HG02981 (cell line): ENCODE data around the gene PSMD1.
A peak's percentile ranks its signal among the peaks of the same experiment; 100 is the strongest.
"Not testable (repeated sequence)": the region's sequence is repeated elsewhere in the genome, so short reads cannot be mapped to it uniquely, and the experiment has no call there.

Experiments used
- ATAC-seq: cut with Tn5 transposase; IDR thresholded peaks from one replicate; pipeline ENCODE4 v1.9.1; 2021; ENCODE audit warnings: mild to moderate bottlenecking, moderate library complexity; ENCODE audit not compliant: unreplicated experiment

Gene PSMD1

DNA sequence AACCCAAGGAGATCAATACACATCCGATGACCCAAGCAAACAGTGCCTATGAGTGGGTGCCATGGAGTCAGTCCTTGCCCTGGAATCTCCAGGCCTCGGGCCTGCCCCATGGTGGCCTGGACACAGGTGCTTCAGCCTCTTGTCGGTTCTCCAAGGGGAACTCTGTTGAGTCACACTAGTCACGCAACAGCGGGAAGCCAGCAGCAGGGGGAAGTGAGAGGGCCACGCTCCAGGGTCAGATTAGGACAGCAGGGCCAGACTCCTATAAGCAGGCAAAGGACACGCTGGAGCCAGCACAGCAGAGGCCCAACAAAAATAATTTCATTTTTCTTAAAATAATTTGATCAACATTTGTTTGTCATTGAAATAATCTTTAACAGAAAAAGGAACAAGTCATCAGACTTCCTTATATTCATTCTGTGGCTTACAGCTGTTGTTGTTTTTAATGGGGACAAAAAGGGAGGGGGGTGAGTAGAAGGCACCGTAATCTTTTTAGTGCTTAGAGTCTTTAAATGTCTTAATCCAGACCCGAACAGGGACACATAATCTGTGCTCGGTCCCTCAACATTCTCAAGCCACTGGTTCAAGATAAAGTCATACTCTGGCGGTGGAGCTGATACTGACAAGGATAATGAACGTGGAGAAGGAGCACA lies 125.3 kb downstream of the PSMD1 start:
- peak; percentile 60 for ATAC-seq

DNA sequence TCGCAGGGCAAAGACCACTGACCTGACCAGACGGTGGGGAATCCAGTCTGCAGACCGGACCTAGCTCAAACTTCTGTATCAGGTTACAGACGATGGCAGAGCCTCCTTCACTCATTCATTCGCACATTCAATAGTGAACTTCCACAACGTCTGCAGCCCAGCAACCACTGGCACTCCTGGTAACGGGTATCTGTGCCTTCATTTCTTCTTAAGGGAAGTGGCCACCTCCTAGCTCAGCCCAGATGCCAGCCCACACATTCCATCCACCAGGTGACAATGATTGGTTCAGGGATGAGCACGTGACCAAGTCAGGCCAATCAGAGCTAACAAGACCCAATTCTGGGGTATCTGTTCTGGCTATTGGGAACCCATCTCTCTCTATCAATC lies 125.8 kb downstream of the PSMD1 start:
- no peak for ATAC-seq

DNA sequence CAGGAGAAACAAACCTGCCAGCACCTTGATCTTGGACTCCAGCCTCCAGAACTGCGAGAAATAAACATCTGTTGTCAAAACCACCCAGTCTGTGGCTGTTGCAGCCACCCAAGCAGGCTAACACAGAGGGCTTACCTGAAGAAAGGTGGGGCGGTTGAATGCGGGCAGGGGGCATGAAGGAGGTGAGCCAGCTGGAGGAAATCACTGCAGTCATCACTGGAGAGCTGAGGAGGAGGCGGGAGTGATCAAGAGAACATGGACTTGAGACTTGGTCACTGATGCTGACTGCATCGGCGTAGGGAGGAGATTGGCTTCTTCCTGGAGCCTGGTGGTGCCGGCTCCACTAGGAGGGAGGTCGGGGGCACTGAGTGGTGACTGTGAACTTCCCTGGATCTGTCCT lies 127.2 kb downstream of the PSMD1 start:
- ATAC-seq = no peak

DNA sequence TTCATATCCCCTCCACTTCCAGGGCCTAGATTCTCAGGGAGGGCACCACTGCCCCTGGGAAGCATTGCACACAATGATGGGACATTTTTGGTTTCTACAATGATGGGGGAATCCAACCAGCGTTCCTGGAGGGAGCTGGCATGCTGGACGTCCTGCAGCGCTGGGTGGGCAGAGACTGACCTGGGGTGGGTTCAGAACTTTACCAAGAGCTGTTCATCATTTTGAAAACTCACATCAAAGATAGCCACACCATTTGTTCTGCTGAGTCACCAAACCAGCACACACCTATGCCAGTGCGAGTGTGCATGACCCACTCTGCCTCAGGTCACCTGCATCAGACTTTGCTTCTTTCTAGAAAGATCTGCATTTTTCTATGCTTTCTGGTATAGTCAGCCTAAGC lies 127.7 kb downstream of the PSMD1 start:
- no peak for ATAC-seq

DNA sequence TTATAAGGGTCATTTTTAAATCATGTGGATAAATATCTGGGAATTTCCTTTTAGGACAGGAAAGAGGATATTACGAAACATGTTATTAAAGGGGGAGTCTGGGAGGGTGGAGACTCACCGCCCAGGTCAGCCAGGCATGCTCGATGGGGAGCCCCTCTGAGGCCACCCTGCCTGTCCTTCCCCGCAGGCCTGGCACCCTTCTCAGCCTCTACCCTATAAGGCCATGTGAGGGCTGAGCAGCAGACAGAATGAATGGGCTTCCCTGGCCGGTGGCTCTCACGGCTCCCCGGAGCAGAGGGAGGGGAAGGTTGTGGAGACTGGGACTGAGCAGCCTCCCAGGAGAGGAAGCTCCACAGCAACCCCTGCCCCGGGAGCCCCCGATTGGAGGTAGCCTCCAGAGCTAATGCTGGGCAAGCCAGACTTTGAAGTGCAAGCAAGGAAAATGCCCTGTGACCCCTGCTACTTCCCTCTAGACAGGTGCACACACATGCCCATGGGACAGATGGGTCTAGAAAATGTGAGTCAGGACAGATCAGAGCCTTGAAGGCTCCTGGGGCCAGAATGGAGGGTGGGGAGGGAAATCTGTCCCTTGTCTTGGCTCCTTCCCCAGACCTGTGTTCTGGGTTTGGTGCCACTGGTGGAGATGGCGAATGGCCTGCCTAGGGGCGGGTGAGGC lies 128.5 kb downstream of the PSMD1 start:
- no peak for ATAC-seq

DNA sequence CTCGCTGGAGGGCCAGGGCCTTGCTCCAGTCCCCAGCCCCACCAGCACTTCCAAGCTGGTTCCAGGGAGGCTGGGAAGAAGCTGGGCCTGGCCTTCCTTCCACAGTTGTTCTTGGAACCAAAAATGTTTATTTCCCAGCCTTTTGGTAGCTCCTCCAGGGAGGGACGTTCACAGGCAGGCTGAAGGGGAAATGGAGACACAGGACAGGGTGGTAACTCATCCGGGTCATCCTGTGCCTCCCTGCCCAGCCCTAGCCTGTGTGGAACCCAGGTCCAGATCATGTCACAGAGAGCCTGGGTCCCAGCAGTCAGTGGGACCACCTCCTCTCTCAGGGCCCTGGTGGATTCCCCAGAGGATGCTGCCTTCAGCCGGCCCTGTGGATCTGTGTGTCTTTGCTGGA lies 129.2 kb downstream of the PSMD1 start:
- ATAC-seq = no peak

DNA sequence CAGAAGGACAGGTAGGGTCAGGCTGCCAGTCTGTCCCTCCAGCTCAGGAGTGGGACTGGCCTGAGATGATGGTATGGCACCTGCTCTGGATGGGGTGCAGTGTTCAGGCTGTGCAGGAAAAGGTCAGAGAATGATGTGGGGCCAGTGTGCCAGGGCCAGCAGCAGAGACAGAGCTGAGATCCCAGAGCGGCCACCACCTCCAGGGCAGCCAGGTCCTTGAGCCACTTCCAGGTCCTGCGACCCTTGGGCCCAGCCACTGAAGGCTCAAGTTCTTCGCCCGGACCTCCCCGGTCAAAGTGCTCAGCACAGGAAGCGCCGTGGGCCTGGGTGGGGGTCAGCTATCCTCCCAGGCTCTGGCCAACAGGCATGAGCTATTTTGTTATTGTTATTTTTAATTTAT lies 129.7 kb downstream of the PSMD1 start:
- ATAC-seq = no peak

DNA sequence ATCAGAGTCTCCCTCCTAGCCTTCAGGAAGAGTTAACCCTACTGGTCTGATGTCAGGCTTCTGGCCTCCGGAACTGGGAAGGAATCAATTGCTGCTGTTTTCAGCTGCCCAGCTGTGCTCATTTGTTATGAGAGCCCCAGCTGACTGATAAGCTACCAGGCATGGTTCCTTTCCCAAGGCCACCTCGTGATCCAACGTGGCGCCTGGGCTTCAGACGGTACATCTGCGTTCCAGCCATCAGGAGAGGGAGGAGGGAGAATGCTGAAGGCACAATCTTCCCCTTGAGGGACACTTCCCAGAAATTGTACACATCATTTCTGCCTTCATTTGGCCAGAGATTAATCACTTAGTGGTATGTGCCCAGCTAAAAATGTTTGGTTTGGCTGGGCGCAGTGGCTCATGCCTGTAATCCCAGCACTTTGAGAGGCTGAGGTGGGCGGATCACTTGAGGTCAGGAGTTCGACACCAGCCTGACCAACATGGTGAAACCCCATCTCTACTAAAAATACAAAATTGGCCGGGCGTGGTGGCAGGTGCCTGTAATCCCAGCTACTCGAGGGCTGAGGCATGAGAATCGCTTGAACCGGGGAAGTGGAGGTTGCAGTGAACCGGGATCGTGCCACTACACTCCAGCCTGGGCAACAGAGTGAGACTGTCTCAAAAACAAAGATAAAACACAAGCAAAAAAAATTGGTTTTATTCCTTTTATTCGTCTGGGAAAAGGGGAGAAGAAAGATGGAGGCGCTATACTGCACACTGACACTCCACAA lies 131.3 kb downstream of the PSMD1 start:
- no peak for ATAC-seq

DNA sequence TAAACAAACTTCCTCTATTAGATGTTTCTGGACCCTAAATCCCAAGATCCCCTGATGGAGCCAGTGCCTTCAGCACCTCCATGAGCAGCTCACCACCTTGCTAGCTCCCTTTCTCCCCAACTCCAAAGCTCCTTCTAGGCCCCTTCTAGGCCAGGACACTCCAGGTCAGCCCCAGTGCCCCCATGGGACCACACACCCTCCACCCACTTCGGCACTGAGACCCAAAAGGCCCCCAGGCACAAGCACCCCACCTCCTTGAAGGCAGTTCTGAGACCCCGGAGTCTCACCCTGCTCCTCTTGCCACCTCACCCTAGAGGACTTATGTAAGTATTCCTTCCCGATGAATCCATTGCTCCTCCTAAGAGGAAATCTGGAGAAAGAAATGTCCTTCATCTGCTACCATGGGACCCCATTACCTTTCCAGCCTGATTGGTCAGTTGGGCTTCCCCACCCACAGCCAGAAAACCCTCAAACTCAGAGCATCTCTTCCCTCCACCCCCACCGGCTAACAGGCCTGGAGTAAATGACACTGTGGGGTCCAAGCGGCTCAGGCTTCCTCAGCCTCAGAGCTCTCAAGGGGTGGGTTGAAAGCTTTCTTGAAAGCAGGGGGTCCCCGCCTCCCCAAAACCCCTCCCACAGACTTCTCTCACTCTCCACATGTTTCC lies 132.0 kb downstream of the PSMD1 start:
- no peak for ATAC-seq

DNA sequence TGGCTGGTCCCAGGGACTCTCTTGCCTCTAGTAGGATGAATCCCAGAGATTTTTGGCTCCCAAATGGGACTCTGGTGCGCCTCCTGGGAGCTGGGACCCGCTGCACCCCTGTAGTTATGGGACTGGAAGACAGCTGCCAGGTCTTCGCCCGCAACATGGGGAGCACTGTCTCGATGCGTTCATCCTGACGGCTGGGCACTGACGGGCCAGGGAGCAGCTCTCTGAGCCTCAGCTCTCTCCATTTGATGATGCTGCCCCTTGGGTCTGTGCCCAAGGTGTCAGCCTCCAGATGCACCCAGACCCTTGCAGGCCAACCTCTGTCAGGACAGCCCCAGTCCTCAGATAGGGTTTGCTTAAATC lies 132.5 kb downstream of the PSMD1 start:
- no peak for ATAC-seq

DNA sequence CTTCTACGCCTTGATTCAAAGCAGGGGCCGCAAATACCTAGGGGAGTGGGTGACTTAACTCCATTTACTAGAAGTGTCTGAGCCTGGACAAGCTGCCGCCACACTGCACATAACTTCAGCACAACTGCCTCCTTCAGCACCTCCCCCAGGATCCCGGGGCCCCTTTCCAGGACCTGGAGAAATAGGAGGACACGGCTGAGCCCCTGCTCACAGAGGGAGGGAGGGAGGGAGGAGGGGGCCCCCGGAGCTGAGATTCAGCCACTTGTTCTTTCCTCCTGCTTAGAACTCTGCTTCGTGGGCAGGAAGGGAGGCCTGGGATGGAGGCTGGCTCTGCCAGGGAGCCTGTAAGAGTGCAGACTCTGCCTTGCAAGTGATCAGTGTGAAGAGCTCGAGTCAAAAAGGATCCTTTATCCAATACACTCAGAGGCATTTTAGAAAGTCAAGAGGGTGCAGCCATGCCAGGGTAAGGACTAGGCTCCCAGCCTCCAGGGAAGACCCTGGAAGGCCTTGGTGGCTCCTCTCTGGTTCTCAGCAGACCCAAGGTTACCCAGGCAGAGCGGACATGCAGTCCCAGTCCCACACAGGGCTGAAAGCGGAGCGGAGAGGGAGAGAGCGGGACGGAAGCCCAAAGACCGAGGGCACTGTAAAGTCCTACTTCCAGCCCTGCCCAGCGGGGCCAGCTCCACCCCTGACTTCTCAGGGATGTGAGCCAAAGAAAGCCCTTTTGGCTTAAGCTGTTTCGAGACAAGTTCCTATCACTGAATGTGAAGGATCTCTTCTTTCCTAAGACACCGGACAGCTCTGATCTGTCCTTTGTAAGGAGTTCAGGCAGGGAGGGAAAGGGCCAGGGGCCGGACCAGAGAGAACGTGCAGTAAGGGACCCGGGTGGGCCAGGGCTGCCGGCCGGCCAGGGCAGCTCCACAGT lies 133.2 kb downstream of the PSMD1 start:
- ATAC-seq = no peak

DNA sequence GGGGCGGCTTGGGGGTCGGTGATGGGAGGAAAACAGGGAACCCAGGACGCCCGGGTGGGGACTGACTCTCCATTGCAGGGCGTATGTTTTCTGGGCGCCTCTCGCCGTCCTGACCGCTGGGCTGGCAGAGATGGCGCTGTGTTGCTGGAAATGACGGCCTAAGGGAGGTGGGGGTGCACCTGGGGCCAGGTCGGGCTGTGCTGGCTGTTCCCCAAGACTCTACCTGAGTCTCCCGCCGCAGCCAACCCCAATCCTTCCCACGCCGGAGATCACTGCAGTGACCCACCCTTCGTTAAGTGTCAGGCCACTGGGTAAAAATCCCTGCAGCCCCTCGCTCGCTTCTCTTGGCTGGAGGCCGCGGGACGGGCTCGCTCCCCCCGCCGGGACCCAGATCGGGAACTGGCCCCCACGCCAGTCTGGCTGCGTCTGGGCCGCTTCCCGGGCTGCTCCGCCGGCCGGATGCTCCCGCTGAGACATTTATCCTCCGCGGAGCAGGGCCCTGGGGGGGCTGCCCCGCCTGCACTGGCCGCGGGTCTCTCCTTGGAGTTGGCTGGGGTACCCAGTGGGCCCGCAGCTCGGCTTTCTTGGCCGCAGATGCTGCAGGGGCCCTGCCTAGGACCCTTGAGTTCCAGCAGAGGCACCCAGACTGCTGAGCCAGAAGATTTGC lies 134.0 kb downstream of the PSMD1 start:
- no peak for ATAC-seq

DNA sequence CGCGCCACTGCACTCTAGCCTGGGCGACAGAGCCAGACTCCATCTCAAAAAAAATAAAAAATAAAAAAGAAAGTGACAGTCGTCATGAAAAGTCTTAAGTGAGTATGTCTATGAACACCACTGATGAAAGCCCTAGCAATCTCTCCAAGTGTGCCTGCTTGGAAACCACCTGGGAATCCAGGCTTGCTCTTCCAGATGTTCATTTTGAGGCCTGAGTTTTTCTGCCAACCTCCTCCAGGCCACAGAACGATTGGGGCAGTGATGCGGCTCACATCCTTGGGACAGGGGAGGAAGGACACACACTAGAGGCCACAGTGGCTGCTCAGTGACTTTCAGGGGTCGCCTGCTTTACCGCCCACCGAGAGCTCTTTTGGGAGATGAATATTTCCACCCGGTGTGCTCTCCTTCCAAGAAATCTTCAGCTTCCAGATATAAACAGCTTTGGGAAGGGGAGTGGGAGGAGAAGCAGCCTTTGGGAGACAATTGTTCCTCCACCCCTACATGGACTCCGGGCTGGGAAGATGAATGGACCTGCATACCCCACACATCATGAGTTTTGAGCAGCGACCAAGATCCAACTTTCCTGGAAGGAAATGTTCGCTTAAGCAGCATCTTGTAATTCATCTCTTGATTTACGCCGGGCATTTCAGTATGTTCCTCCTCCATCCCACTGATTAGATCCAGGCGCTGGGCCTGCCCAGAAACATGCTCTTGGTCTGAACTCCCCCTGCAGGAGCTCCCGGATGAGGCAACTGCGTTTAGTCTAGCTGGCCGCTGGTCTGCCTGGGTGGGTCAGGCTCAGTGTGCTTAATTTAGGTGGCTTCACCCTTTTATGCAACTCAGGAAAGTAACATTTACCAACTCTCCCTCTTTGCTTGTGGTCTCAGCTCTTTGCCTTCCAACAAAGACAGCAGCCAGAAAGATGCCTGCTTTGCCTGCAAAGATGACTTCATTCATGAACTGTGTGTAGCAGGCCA lies 135.5 kb downstream of the PSMD1 start:
- no peak for ATAC-seq

DNA sequence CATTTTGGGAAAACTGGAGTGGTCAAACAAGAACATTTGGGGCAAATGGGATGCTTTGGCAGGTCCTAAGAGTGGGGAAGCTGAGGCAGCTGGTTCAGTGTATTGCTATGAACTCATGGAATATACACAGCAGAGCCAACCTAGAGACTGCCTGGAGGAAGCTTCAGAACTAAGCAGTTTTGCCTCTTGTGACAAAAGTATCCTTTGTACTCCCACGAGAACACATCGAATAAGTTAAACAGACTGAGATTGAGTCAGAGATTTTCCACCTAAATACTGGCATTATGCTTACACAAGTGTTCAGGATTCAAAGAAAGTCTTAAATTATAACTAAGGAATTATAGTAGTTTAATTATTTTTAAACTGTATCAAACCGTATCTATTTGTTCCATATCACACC lies 136.5 kb downstream of the PSMD1 start:
- ATAC-seq = no peak

DNA sequence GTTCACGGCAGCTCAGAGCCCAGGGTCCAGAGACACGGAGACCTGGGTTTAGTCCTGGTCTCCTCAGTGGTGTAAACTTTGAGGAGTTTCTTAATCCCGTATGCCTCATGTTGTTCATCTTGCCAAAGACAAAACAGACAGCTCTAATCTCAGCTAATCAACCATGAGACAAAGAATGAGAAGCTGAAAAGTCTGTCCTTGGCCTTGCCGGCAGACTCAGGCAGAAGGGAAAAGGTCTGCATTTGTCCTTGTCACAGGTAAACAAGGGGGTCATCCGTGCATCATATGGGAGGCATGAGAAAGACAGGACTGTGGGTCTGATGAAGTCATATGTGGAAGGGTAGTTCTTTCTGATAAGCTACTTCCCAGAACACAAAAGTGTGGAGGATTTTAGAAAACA lies 139.9 kb downstream of the PSMD1 start:
- no peak for ATAC-seq

DNA sequence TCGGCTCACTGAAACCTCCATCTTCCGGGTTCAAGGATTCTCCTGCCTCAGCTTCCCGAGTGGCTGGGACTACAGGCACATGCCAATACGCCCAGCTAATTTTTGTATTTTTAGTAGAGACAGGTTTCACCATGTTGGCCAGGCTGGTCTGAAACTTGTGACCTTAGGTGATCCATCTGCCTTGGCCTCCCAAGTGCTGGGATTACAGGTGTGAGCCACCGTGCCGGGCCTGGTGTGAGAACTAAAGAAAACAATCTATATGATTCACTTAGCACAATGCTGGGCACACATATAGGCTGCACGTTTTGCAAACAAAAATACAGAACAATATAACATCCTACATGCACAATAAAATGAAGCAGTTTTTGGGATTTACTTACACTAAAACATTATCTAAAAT lies 140.5 kb downstream of the PSMD1 start:
- ATAC-seq = not testable (repeated sequence)

DNA sequence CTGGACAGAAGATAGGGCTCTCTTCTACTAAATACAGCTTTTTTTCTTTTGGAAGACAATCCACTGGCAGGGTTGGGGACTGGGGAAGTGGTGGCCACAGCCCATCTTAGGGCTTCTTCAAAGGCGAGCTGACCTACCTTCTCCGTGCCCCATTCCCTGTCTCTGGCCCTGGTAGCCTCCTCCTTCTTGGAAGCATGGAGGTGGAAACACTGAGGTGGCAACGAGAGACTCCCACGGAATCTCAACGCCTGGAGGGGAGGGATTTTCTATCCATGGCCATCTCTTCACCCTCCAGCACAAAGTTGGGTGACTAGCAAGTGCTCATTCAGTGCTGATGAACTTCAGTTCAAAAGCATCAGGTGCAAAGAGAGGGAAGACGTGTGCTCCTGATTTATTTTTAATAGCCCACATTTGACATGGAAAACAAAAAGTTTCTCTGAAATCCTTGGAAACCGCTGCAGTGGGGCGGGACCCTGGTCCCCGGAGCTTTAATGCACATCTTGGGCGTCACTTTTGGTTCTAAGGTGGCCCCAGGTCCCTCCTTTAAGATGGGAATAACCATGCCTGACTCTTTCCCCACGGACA lies 141.1 kb downstream of the PSMD1 start:
- no peak for ATAC-seq

DNA sequence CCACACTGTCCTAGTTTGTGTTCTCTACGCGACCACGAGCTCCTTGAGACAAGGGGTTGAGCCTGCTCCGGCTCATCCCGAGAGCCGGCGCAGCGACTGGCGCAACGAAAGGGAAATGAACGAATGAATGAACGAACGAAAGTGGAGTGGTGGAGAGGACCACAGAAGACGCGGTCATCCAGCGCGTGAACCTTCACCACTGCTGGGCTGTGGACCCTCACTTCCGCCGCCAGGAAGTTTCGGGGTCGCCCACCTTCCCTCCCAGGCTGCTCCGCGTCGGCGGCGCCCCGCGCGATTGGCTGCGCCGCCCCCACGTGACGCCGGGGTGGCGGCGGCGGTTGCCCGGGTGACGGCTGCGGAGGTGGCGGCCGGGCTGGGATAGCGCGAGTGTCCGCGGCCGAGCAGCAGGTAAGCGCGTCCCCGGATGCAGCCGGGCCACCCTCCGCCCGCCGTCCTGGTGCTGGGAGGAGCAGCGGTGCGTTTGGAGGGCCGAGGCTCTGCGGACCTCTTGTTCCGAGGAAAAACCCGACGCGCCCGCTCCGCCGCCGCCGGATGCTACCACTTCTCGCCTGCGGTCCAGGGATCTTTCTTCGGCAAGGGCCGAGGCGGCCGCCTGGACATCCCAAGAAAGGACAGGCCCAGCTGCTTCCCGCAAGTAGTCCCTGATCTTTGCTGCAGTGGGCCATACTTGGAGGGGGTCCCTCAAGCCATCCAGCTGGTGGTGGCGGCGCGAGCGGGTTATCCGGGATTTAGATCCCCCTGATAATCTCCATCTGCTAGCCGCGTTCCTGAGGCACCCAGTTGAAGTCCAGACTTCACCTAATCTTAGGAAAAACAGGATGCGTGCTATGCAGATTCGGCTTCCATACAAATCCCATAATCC lies 141.9 kb downstream of the PSMD1 start, which contains the start of gene ARMC9:
TSS of gene ARMC9 (plus strand) at position 341 of the 883 bp plus-strand sequence. CDS start 7,608 bp downstream, outside the sequence.
- ATAC-seq = peak; percentile 95
